CD1c-positive myeloid dendritic cell (primary cell): ENCODE results near the gene PKHD1.
A peak's percentile ranks its signal among the peaks of the same experiment; 100 is the strongest.

Experiments
- DNase-seq: peaks from one replicate; pipeline ENCODE4 v3.0.0-alpha.2; 2016; ENCODE audit errors: extremely low spot score

Gene PKHD1

DNA sequence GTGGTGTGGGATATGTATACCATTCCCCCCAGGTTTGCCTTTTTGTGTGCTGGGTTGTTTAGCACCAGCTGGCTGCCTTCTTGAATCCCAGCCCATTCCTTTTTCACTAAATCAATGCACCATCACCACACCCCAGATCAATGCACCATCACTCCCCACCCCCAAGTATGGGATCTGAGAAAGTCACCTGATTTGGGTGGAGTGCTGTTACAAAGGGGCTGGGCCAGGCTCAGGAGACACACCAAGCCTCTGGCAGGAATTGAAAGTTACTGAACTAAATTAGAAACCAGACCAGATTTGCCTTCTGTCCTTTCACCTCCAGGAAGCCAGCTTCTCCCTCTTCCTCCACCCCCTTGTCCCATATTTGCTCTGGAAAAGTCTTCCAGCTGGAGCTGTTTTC lies 19.6 kb upstream of the PKHD1 start:
- DNase-seq, result no peak

- no peak for DNase-seq
These were observed 17.6 kb upstream of the PKHD1 start for GRCh38 chr6:52104979-52105378.

DNA sequence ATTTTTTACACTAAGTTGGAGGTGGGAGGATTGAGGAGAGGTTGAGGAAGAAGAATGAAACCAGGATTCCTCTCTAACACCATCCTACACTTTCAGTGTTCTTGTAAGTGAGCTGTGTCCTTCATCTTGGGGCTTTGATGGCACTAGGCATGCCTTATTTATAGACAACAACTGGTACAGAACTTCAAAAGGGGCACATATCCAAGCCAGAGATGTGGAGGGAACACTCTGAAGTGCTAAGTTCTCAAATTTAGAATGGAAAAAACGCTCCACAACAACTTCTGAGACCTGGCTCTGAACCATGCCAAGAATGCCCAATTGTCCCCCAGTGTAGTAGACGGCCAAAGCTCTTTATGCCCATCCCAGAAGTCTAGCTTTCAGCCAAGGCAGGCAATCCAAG lies 16.2 kb upstream of the PKHD1 start:
- DNase-seq, result no peak

GRCh38 chr6:52102405-52102804 lies 15.0 kb upstream of the PKHD1 start:
- no peak for DNase-seq

GRCh38 chr6:52098721-52099120 lies 11.3 kb upstream of the PKHD1 start:
- no peak for DNase-seq

GRCh38 chr6:52089758-52090348 lies 2.4 kb upstream of the PKHD1 start:
- DNase-seq, result no peak

DNA sequence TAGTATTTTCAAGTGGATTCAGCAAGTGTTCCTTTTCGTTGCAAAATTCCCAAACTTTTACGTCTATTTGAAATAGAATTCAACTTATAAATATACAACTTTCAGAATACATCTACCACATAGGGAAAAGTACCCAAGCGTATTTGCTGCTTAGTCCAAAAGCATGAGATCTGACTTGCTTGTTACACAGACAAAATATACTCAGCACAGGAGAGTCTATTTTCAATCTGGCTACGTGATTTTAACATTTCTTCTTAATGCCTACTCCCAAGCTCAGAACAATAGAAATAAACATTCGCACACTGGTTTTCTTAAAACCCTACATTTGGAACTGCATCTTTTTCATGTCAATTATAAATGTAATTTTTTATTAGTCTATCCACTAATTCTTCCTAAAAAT lies 672 bp downstream of the PKHD1 start:
- no peak for DNase-seq

GRCh38 chr6:52081237-52081636 lies 6.2 kb downstream of the PKHD1 start:
- no peak for DNase-seq

- no peak for DNase-seq
These were observed 9.3 kb downstream of the PKHD1 start for GRCh38 chr6:52077961-52078625.

DNA sequence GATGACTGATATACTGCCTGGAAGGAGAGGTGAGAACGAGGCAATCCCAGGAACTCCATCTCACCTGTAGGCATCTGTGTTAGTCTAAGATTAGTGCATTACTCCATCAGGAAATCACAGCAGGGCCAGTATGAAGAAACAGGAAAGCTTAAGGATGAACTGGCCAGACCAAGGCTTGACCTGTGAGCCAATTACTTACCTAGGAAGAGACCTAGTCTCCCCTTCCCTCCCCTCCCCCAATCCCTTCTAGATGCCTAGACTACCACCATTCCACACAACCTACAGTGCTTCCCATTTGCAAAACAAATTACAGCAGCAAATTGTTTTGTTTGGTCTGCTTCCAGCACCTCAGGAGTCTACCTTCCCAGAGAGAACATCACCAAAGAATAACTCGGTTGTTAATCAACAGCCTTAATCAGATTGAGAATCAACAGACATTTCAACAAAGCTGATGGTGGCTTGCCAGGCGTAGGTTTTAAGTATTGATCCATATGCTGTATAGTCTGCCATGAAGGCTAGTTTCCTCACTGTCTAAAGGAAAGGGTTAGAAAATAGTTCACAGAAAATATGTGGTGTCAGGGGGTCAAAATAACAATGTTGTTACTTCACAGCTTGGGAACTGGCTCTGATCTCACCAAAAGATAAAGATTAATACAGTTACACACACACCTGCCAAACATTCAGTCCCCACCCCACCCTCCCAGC lies 10.1 kb downstream of the PKHD1 start:
- no peak for DNase-seq

GRCh38 chr6:52076791-52077179 lies 10.6 kb downstream of the PKHD1 start:
- DNase-seq, result no peak

- no peak for DNase-seq
These were observed 12.7 kb downstream of the PKHD1 start for GRCh38 chr6:52074716-52075115.

DNA sequence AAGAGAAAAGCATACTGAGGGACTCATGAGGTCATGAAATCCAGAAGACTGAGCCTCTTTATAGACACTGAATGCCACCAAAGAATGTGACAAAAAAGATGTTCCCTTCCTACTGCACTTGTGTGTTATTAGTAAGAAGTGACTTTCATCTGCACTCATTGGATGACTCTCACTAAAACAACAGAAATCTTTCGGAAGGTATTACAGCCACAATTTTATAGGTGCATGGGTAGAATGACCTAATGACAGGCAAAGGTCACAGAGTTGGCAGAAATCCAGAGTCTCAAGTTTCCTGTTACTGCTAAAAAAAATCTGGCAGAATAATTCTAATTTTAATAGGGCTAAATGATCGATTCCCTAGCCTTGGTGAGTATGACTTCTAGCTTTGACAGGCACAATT lies 13.3 kb downstream of the PKHD1 start:
- DNase-seq, result no peak

GRCh38 chr6:52065621-52066020 lies 21.8 kb downstream of the PKHD1 start:
- no peak for DNase-seq

DNA sequence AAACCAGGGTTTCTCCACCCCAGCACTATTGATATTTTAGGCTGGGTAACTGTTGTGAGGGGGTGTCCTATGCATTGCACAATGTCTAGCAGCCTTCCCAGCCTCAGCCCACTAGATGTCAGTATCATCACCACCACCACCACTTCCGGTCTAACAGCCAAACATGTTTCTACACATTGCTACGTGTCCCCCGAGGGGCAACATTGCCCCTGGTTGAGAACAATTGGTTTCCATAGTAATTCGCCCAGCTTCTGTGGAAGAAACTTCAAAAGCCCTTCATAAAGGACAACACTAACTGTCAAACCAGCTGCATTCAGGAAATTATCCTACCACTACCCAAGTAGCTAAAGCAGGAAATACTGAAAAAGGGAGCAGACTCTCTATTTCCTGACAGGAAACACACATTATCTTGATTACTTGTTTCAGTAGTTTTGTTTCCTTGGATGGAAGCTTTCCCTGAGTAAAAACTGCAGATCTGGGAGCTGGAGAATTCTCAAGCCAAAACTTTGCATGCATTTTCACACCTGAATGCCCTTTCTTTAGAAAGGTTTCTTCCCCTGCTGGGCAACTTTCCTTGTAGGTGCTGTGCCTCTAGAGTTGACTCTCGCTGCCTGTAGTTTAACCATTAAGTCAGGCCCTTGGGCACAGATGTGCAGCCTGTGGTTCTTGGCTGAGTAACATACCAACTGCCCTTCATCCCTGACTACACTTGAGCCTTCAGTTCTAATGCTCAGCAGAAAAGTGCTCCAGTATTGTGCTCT lies 23.6 kb downstream of the PKHD1 start:
- DNase-seq, result peak; percentile 45

DNA sequence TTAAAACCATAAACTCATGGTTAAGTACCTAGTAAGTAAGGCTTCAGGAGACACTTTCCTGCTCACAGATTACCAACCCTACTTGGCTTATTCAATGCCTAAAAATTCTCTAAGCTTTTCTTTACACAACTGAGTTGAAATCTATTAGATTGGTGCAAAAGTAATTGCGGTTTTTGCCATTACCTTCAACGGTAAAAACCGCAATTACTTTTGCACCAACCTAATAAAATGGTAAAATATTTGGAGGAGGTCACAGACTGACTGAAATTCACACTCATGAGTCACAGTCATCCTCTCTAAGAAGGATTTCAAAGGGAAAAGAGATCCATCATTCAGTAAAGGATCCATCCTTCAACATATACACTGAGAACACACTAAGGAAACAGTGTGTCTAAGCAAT lies 25.9 kb downstream of the PKHD1 start:
- DNase-seq, result no peak

- no peak for DNase-seq
These were observed 27.6 kb downstream of the PKHD1 start for GRCh38 chr6:52059821-52060220.

DNA sequence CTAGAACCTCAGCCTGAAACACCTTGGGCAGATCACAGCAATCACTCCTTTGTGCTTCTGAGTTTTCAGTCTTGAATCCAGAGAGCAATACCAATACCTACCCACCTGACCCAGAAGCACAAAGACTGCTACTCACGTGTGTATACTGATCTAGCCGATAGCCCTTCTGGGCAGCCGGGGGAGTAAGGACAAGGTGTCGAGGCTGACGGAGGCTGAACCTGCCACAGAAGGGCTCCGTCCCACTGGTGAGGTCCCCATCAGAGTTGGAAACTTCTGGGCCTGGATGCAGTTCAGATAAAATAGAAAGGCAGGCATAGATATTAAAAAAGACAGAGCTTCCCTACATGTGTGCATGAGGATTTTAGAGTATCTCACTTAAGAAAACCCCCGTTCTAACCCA lies 32.0 kb downstream of the PKHD1 start:
- no peak for DNase-seq

GRCh38 chr6:52053038-52053695 lies 34.2 kb downstream of the PKHD1 start:
- DNase-seq, result no peak

DNA sequence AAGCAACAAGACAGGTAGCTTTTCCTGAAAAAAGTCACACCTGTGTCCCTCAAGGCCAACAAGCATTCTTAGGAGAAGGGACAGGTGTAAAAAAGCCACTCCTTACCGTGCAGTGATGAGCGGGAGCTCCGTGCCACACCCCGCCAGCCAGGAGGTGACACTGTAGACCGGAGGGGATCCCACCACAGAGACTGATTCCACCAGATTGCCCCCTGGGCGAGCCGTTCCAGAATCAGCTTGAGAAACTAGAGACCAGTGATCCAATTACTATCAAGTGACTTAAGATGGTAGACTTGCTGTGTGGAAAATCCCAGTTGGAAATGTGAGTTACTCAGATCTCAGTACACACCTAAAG lies 37.4 kb downstream of the PKHD1 start:
- DNase-seq, result no peak

DNA sequence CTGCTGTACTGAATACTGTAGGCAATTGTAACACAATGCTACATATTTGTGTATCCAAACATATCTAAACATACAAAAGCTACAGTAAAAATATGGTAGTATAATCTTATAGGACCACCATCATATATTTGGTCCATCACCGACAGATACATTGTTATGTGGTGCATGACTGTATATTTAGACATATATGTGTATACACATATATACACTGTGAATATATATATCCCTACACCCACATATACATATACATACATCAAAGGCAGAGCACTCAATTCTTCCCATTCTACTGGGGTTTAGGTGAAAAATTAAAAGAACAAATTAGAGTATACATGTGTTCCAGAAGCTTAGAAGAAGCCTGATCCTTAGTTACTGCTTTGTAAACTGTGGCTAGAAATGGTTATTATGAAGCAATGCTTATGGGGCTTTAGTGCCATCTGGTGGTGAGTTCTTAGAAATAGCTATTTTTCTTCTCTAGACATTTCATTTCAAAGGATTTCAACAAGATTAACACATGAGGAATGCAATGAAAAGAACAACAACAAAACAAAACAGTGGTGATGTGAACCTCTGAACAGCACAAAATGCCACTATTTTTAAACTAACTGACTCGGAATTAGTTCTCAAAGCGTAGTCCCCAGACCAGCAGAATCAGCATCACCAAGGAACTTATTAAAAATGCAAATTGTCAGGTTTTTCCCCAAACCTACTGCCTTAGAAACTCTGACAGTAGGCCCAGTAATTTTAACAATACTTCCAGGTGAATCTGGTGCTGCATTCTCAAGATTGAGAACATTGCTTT lies 38.0 kb downstream of the PKHD1 start:
- DNase-seq, result peak; percentile 45
